Mesothelial cell of epicardium (in vitro differentiated cells): Measurements from ENCODE around the gene ASPRV1. TPM values are rescaled to one million over a fixed set of nuclear protein-coding genes. Genes with fewer than 3 reads are reported as not detected.
A peak's percentile ranks its signal among the peaks of the same experiment; 100 is the strongest.

Experiments
- DNase-seq, 2 experiments: peaks; one replicate each; pipeline ENCODE4 v3.0.0; 2021; ENCODE audit warnings: low spot score in 2 of 2; ENCODE audit not compliant: unreplicated experiment in 2 of 2
- H3K27ac Mint-ChIP-seq: 2 replicates; pipeline ENCODE4 v1.8.0; 2021; ENCODE audit warnings: mixed read lengths
- H3K27me3 Mint-ChIP-seq: 2 replicates; pipeline ENCODE4 v1.8.0; 2021; ENCODE audit warnings: low read depth, mixed read lengths
- H3K36me3 Mint-ChIP-seq: 2 replicates; pipeline ENCODE4 v1.8.0; 2021; ENCODE audit warnings: mixed read lengths
- H3K4me1 Mint-ChIP-seq: 2 replicates; pipeline ENCODE4 v1.8.0; 2021; ENCODE audit warnings: mixed read lengths
- H3K4me3 Mint-ChIP-seq: 2 replicates; pipeline ENCODE4 v1.8.0; 2021; ENCODE audit warnings: mild to moderate bottlenecking, moderate library complexity, mixed read lengths
- H3K9me3 Mint-ChIP-seq: 2 replicates; pipeline ENCODE4 v1.8.0; 2021; ENCODE audit warnings: mixed read lengths
- total RNA-seq: library from RNA; stranded (reverse); gene quantifications from 3 replicates; pipeline ENCODE4 v1.2.1, GENCODE V29; 2021
- TF ChIP-seq, protein P1 (sequence below): fragments of 200-600 bp; sonication (generic); IDR thresholded peaks from one replicate; pipeline ENCODE4 v1.5.0; 2021; ENCODE audit warnings: antibody characterized with exemption; ENCODE audit not compliant: unreplicated experiment

The ASPRV1 gene
- total RNA-seq, result 2.6 to 3.6 TPM (median 3.5 TPM) in 3 replicates

DNA sequence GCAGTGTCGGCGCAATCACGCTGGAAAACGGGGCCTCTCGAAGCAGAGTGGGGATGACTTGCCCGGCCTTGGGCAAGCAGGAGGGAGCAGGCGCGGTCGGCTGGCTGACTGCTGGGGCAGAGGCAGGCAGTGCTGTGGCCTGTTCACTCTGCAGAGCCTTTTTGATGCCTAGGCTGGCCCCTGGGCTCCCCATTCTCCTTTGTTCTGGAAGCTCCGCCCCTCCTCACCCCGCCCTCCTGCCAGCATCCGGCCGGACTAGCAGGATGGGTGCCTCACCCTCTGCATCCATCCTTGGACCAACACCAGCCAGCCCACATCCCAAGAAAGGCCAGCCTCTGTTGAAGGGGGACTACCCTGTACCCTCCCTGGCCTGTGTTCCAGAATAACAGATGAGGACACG lies at the start of gene ASPRV1:
Gene ASPRV1, minus strand, starts transcription at position 136 of the 400 bp plus-strand sequence. CDS start 195 bp downstream, outside the sequence.
- no peaks in the 10 kb centered on the region for H3K4me1 Mint-ChIP-seq
- no peak within 1 kb of the TSS for H3K27ac Mint-ChIP-seq

DNA sequence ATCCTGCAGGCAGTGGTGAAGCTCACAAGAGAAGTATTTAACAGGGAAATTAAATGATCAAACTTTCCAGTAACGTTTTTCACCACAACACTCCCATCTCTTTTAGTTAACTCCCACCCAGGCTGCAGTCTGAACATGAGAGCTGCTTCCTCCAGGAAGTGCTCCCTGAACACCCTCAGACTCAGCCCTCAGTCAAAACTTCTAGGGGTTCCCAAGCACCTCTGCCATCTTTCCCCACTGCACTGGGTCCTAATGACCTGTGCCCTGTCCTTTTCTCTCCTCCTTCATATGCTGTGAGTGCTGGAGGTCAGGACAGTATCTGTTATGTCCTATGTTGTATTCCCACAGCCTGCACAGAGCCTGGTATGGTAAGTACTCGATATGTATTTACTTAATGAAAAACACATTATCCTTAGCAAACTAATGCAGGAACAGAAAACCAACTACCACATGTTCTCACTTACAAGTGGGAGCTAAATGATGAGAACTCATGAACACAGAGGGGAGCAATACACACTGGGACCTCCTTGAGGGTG lies 49.2 kb upstream of the ASPRV1 start:
- DNase-seq, result no peak
- no peak overlapping the region for H3K4me3 Mint-ChIP-seq
- peak overlapping the region; percentile 11 for H3K27ac Mint-ChIP-seq
- no peaks in the 10 kb centered on the region for H3K27me3 Mint-ChIP-seq
- peaks cover 10% of the 10 kb centered on the region for H3K36me3 Mint-ChIP-seq
- peaks cover 4% of the 10 kb centered on the region for H3K4me1 Mint-ChIP-seq
- TF ChIP-seq, protein P1, sequence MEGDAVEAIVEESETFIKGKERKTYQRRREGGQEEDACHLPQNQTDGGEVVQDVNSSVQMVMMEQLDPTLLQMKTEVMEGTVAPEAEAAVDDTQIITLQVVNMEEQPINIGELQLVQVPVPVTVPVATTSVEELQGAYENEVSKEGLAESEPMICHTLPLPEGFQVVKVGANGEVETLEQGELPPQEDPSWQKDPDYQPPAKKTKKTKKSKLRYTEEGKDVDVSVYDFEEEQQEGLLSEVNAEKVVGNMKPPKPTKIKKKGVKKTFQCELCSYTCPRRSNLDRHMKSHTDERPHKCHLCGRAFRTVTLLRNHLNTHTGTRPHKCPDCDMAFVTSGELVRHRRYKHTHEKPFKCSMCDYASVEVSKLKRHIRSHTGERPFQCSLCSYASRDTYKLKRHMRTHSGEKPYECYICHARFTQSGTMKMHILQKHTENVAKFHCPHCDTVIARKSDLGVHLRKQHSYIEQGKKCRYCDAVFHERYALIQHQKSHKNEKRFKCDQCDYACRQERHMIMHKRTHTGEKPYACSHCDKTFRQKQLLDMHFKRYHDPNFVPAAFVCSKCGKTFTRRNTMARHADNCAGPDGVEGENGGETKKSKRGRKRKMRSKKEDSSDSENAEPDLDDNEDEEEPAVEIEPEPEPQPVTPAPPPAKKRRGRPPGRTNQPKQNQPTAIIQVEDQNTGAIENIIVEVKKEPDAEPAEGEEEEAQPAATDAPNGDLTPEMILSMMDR, result no peak
- no peaks in the 10 kb centered on the region for H3K9me3 Mint-ChIP-seq

More for the DNA sequence above, at the start of gene ASPRV1:
- Mint-ChIP-seq H3K4me3 (no peak within 1 kb of the TSS), H3K27me3 (peaks cover 25% of the 10 kb centered on the region), H3K9me3 (no peaks in the 10 kb centered on the region), H3K36me3 (no peaks in the 10 kb centered on the region)
- no peak for DNase-seq
- TF ChIP-seq, protein P1, result no peak

DNA sequence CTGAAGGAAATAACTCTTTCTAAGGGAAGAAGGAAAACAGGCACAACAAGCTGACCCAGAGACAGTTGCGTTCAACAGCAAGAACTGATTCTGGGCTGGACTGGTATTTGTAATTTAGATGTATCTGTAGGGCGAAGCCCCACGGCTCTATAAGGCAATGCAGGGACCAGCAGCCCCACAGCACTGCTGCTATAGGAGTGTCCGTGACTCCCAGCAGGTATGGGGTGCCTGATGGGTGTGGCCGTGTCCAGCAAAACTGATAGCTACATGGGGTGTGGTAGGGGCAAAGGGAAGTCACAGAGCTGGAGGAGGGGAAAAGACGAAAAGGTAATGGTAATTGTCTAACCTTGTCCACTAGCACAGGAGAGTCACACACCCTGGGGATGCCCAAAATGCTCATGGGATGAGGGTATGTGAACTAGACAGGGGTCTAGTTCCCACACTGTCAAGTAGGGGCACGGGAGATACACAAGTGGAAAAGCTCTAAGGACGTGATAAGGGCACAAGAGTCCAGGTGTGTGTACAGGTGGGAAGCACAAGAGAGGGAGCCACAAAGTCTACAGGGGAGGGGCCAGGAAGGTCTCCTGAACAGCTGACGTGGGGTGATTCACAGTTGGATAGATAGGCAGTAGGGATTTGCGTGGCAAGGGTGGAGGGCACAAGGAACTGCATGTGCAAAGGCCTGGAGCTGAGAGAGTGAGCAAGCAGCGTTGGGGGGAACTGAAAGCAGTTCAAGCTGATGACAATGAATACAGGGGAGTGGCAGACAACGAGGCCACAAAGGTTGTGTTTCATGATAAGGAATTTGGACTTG lies 48.5 kb upstream of the ASPRV1 start:
- no peak for DNase-seq
- no peak overlapping the region for H3K27ac Mint-ChIP-seq
- peaks cover 5% of the 10 kb centered on the region for H3K36me3 Mint-ChIP-seq
- H3K4me3 Mint-ChIP-seq, result no peak overlapping the region
- peaks cover 4% of the 10 kb centered on the region for H3K4me1 Mint-ChIP-seq
- no peaks in the 10 kb centered on the region for H3K9me3 Mint-ChIP-seq
- TF ChIP-seq, protein P1, result no peak
- H3K27me3 Mint-ChIP-seq, result no peaks in the 10 kb centered on the region

DNA sequence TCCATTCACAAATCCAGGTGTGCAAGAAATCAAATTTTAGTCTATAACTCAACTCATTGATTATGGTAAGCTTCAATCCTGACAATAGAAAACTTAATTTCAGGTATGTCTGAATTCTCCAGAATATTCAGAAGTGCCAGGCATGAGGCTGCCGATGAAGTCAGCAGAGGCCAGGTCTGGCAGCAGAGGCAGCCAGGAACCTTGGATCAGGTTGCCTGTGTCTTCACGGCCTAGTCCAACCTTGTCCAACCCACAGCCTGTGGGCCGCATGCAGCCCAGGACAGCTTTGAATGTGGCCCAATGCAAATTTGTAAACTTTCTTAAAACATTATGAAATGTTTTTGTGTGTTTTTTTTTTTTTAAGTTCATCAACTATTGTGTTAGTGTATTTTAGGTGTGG lies 46.9 kb upstream of the ASPRV1 start:
- Mint-ChIP-seq H3K27me3 (no peaks in the 10 kb centered on the region), H3K4me1 (peaks cover 4% of the 10 kb centered on the region), H3K36me3 (peaks cover 3% of the 10 kb centered on the region), H3K9me3 (no peaks in the 10 kb centered on the region), H3K27ac (no peak overlapping the region), H3K4me3 (no peak overlapping the region)
- no peak for DNase-seq
- TF ChIP-seq, protein P1, result no peak

DNA sequence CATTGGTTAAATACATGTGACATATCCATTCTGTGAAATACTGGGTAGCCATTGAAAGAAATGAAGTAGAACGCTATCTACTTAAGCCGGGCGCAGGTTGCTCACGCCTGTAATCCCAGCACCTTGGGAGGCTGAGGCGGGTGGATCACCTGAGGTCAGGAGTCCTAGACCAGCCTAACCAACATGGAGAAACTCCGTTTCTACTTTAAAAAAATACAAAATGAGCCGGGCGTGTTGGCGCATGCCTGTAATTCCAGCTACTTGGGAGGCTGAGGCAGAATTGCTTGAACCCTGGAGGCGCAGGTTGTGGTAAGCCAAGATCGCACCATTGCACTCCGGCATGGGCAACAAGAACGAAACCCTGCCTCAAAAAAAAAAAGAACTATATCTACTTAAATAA lies 45.7 kb upstream of the ASPRV1 start:
- Mint-ChIP-seq H3K27ac (no peak overlapping the region), H3K4me3 (no peak overlapping the region), H3K27me3 (no peaks in the 10 kb centered on the region), H3K9me3 (no peaks in the 10 kb centered on the region), H3K4me1 (peaks cover 8% of the 10 kb centered on the region), H3K36me3 (peaks cover 3% of the 10 kb centered on the region)
- TF ChIP-seq, protein P1, result no peak
- DNase-seq, result no peak
